Measurements from ENCODE around the gene PPM1M. TPM values are rescaled to one million over a fixed set of nuclear protein-coding genes. Genes with fewer than 3 reads are reported as not detected.
A peak's percentile ranks its signal among the peaks of the same experiment; 100 is the strongest.

Gene PPM1M
- total RNA-seq, 2 experiments from 2014 or later, result 94.3 to 100 TPM

DNA sequence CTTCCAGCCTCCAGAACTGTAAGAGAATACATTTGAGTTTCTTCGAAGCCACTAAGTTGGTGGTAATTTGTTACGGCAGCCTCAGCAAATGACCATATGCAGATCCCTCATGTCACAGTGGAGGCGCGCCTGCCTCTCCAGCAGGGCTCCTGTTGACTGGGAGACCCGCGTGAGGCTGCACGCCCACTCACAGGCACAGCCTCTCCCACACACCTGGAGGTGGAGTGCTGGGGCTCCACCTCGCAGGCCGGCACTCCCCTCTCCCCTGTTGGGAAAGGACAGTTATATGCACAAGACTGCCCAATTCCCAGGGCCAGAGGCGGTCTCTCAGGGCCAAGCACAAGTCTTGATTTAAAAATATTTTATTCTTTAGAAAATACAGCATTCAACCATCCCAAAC is 17.3 kb upstream of the PPM1M start:
- peaks cover 24% of the 10 kb centered on the region for H3K36me3 Mint-ChIP-seq (ENCODE audit: low read depth)
- peaks cover 65% of the 10 kb centered on the region for H3K4me1 Mint-ChIP-seq (ENCODE audit: low read depth)
- ChIA-PET POLR2A (interaction anchor here (33.3 kb wide), 1 partner anchor 49 kb away, joined by 949 read pairs; the partner anchor contains the start of genes GLYCTK and WDR82), CTCF (interaction anchor here (1.7 to 1.8 kb wide), 2 partner anchors 8 to 10 kb away, joined by 6 to 15 read pairs; no protein-coding TSS in a partner anchor)
- peak overlapping the region; percentile 61 for H3K27ac Mint-ChIP-seq
- TF ChIP-seq, protein P1, sequence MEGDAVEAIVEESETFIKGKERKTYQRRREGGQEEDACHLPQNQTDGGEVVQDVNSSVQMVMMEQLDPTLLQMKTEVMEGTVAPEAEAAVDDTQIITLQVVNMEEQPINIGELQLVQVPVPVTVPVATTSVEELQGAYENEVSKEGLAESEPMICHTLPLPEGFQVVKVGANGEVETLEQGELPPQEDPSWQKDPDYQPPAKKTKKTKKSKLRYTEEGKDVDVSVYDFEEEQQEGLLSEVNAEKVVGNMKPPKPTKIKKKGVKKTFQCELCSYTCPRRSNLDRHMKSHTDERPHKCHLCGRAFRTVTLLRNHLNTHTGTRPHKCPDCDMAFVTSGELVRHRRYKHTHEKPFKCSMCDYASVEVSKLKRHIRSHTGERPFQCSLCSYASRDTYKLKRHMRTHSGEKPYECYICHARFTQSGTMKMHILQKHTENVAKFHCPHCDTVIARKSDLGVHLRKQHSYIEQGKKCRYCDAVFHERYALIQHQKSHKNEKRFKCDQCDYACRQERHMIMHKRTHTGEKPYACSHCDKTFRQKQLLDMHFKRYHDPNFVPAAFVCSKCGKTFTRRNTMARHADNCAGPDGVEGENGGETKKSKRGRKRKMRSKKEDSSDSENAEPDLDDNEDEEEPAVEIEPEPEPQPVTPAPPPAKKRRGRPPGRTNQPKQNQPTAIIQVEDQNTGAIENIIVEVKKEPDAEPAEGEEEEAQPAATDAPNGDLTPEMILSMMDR (IDR thresholded peaks at IDR 0.05), result no peak
- no peaks in the 10 kb centered on the region for H3K9me3 Mint-ChIP-seq
- H3K4me3 Mint-ChIP-seq, result no peak overlapping the region
- intact Hi-C loops (cut with micrococcal nuclease), result no loop called here
- no peaks in the 10 kb centered on the region for H3K27me3 Mint-ChIP-seq
- DNase-seq (no peak), ATAC-seq (no peak)

DNA sequence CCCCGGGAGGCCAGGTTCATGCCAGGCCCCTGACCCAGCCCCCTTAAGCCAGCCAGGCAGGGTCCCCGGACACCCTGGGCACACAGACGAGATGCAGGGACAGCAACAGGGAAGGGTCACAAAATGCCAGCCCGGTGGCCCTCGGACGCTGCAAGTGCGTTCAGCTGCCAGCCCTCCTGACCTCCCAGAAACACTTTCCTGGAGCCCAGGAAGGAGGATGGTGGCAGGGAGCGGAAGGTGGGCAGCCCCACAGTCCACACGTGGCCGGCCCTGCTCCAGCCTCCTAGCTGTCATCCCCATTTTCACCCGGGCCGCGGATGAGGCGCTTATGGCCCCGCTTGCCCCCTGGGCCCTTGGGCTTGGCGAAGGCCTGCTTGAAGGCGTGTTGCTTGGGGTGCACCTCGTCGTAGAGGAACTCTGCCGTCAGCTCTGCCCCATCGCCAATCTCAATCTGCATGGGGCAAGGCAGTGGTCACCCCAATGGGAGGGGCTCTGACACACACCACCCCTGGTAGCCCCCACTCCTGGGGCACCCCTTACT is 16.7 kb upstream of the PPM1M start:
- Mint-ChIP-seq H3K27me3 (no peaks in the 10 kb centered on the region), H3K9me3 (no peaks in the 10 kb centered on the region), H3K4me3 (no peak overlapping the region), H3K27ac (no peak overlapping the region), H3K36me3 (ENCODE audit: low read depth) (peaks cover 28% of the 10 kb centered on the region), H3K4me1 (ENCODE audit: low read depth) (peaks cover 63% of the 10 kb centered on the region)
- ChIA-PET CTCF (interaction anchor here (1.2 to 10.8 kb wide), 4 partner anchors 9 to 286 kb away, joined by 3 to 194 read pairs (median 9); no protein-coding TSS in a partner anchor), POLR2A (interaction anchor here (0.6 to 33.3 kb wide), 4 partner anchors 8 to 311 kb away, joined by 3 to 949 read pairs (median 8); partner anchors contain the start of genes GLYCTK, TWF2 and WDR82)
- DNase-seq (no peak), ATAC-seq (no peak)
- intact Hi-C loops (cut with micrococcal nuclease), result no loop called here
- TF ChIP-seq, protein P1 (IDR thresholded peaks at IDR 0.05), result no peak

DNA sequence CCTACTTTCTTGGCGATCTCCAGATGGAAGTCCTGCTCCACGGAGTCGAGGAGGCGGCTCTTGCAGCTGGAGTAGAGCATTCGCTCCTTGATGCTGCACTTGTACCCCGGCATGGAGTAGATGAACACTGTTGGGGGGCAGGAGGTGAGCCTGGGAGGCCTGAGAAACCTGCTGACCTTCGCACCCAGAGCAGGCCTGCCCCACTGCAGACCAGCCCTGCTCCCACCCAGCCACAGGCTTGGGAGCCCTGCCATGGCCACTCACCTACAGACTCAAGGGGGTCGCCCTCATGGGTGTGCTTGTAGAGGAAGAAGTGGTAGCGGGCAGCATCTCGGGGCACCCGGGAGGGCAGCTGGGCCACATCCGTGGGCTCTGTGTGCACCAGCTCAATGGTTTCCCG is 15.9 kb upstream of the PPM1M start:
- TF ChIP-seq, protein P1 (IDR thresholded peaks at IDR 0.05), result no peak
- H3K4me3 Mint-ChIP-seq, result no peak overlapping the region
- peaks cover 62% of the 10 kb centered on the region for H3K4me1 Mint-ChIP-seq (ENCODE audit: low read depth)
- intact Hi-C loops (cut with micrococcal nuclease), result no loop called here
- H3K27ac Mint-ChIP-seq, result no peak overlapping the region
- DNase-seq (no peak), ATAC-seq (no peak)
- POLR2A ChIA-PET, result interaction anchor here (0.6 to 33.3 kb wide), 4 partner anchors 9 to 310 kb away, joined by 3 to 949 read pairs (median 8); partner anchors contain the start of genes GLYCTK, TWF2 and WDR82
- H3K9me3 Mint-ChIP-seq, result no peaks in the 10 kb centered on the region
- H3K27me3 Mint-ChIP-seq, result no peaks in the 10 kb centered on the region
- H3K36me3 Mint-ChIP-seq (ENCODE audit: low read depth), result peaks cover 35% of the 10 kb centered on the region
- CTCF ChIA-PET, result interaction anchor here (1.2 to 10.8 kb wide), 6 partner anchors 9 to 287 kb away, joined by 3 to 194 read pairs (median 10); partner anchors contain the start of gene WDR82

DNA sequence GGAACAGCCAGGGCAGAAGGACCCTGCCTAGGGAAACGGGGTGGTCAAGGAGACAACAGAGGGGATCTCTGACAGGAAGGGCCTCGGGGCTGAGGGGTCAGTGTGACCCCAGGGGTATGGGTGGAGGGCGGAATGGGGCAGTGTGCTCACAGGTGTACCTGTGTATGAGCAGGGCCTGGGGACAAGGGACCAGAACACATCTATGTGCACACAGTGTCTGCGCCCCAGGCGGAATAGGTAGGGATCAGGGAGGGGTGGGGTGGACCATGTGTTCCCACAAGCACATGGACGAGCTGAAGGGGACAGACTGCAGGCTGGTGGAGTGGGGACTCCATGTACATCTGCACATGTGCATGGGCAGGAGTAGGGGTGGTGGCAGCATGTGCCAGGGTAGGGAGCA is 15.1 kb upstream of the PPM1M start:
- Mint-ChIP-seq H3K27me3 (no peaks in the 10 kb centered on the region), H3K4me3 (no peak overlapping the region), H3K36me3 (ENCODE audit: low read depth) (peaks cover 36% of the 10 kb centered on the region), H3K27ac (peak overlapping the region; percentile 34), H3K9me3 (no peaks in the 10 kb centered on the region), H3K4me1 (ENCODE audit: low read depth) (peaks cover 63% of the 10 kb centered on the region)
- intact Hi-C loops (cut with micrococcal nuclease), result no loop called here
- TF ChIP-seq, protein P1 (IDR thresholded peaks at IDR 0.05), result no peak
- DNase-seq, result no peak
- no peak for ATAC-seq
- ChIA-PET POLR2A (interaction anchor here (0.6 to 33.3 kb wide), 11 partner anchors 9 to 122 kb away, joined by 3 to 949 read pairs (median 3); partner anchors contain the start of genes GLYCTK, TWF2 and WDR82), CTCF (interaction anchor here (0.6 to 10.8 kb wide), 17 partner anchors 9 to 288 kb away, joined by 3 to 198 read pairs (median 5); partner anchors contain the start of genes GLYCTK, TLR9 and WDR82)

All from activated CD8-positive, alpha-beta T cell treated with anti-CD3 and anti-CD28 coated beads for 36 hours (primary cell).